ENCODE data around the gene SPHK2. TPM values are rescaled to one million over a fixed set of nuclear protein-coding genes. Genes with fewer than 3 reads are reported as not detected.

Gene SPHK2
- total and polyA plus RNA-seq, 2 experiments from 2014 or later = 18.3 to 50.3 TPM

GRCh38 chr19:48596679-48597465 is 22.4 kb upstream of the SPHK2 start:
- H3K36me3 Mint-ChIP-seq (ENCODE audit: low read depth) = no peaks in the 10 kb centered on the region; the same call in 2 of the 3 replicates
- H3F3A ChIP-seq (replicated peaks; ENCODE audit: low read depth) = no peaks in the 10 kb centered on the region
- no peaks in the 10 kb centered on the region for H3K4me1 ChIP-seq (ENCODE audit: insufficient read depth)
- no peaks in the 10 kb centered on the region for H3K4me1 Mint-ChIP-seq
- peaks cover 5% of the 10 kb centered on the region for H3K27me3 Mint-ChIP-seq (ENCODE audit: insufficient read depth, low read depth, poor library complexity)
- H3K36me3 ChIP-seq (ENCODE audit: insufficient read depth) = no peaks in the 10 kb centered on the region
- H3K4me2 ChIP-seq = no peak overlapping the region
- H3K27ac ChIP-seq (ENCODE audit: low read depth) = no peak overlapping the region
- H3K27ac Mint-ChIP-seq = no peak overlapping the region
- DNase-seq (ENCODE audit: low spot score) (no peak), ATAC-seq (no peak)
- H3K4me3 ChIP-seq = no peak overlapping the region
- H3K27me3 ChIP-seq (ENCODE audit: insufficient read depth) = no peaks in the 10 kb centered on the region
- no peaks in the 10 kb centered on the region for H3K9me3 Mint-ChIP-seq
- TF ChIP-seq CREB1 (CRISPR knock-in tag; IDR thresholded peaks at IDR 0.05; ENCODE audit: low read depth) = no peak
- TF ChIP-seq ZNF114 (CRISPR knock-in tag; IDR thresholded peaks at IDR 0.05) = no peak
- TF ChIP-seq EZH2phosphoT487 (IDR thresholded peaks at IDR 0.05; ENCODE audit: unreplicated experiment) = no peak
- no peak for TF ChIP-seq EZH2 (IDR thresholded peaks at IDR 0.05; ENCODE audit: low read depth, unreplicated experiment)
- TF ChIP-seq ZNF462 (CRISPR knock-in tag; IDR thresholded peaks at IDR 0.05) = no peak
- TF ChIP-seq CTCF (conservative IDR thresholded peaks at IDR 0.05; ENCODE audit: low read depth in 2 of 2) = no peak
- TF ChIP-seq REST (IDR thresholded peaks at IDR 0.05; ENCODE audit: unreplicated experiment) = no peak
- TF ChIP-seq JUNB (IDR thresholded peaks at IDR 0.05; ENCODE audit: unreplicated experiment) = no peak
- TF ChIP-seq NANOG (IDR thresholded peaks at IDR 0.05; ENCODE audit: borderline replicate concordance) = no peak
- TF ChIP-seq ZNF331 (CRISPR knock-in tag; IDR thresholded peaks at IDR 0.05; ENCODE audit: low read depth) = no peak
- no peak for TF ChIP-seq ETS1 (IDR thresholded peaks at IDR 0.05)
- TF ChIP-seq STAT1 (IDR thresholded peaks at IDR 0.05; ENCODE audit: unreplicated experiment) = no peak
- no peak for TF ChIP-seq POLR2AphosphoS5 (IDR thresholded peaks at IDR 0.05; ENCODE audit: low read depth)
- H3K4me3 Mint-ChIP-seq = no peak overlapping the region
- no peaks in the 10 kb centered on the region for H4K20me1 ChIP-seq (replicated peaks; ENCODE audit: insufficient read depth)
- H2AFZ ChIP-seq = no peak overlapping the region
- no peaks in the 10 kb centered on the region for H3K79me2 ChIP-seq (replicated peaks; ENCODE audit: insufficient read depth)
- no peaks in the 10 kb centered on the region for H3K9me2 ChIP-seq (ENCODE audit: insufficient read depth)

All from GM23338 (cell line).